ENCODE data around the gene KIF6. TPM values are rescaled to one million over a fixed set of nuclear protein-coding genes. Genes with fewer than 3 reads are reported as not detected.
A peak's percentile ranks its signal among the peaks of the same experiment; 100 is the strongest.

Gene KIF6
- total RNA-seq, 1 donor from 2014 or later: not detected

DNA sequence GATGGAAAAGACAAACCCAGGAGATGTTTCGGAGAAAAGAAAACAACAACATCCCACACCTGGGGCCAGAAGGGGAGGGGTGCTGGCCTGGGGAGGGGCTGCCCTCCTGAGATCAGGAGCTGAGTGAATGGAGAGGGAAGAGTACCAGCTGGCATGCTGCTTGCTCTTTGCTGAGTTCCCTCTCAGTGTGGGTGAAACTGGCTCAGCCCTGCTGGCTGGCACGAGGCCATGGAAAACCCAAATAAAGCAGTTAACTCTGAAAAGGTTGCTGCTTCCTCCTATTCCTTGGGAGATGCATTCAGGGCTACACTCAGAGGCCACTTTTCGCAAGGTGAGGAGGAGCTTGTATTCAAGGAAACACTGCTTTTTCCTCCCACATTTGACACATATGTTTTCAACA lies 394.7 kb downstream of the KIF6 start:
- TF ChIP-seq, protein P1, sequence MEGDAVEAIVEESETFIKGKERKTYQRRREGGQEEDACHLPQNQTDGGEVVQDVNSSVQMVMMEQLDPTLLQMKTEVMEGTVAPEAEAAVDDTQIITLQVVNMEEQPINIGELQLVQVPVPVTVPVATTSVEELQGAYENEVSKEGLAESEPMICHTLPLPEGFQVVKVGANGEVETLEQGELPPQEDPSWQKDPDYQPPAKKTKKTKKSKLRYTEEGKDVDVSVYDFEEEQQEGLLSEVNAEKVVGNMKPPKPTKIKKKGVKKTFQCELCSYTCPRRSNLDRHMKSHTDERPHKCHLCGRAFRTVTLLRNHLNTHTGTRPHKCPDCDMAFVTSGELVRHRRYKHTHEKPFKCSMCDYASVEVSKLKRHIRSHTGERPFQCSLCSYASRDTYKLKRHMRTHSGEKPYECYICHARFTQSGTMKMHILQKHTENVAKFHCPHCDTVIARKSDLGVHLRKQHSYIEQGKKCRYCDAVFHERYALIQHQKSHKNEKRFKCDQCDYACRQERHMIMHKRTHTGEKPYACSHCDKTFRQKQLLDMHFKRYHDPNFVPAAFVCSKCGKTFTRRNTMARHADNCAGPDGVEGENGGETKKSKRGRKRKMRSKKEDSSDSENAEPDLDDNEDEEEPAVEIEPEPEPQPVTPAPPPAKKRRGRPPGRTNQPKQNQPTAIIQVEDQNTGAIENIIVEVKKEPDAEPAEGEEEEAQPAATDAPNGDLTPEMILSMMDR (IDR thresholded peaks at IDR 0.05; ENCODE audit: insufficient read depth, low read length, severe bottlenecking): no peak
- Histone ChIP-seq H3K4me3 (ENCODE audit: low read depth, low read length) (no peak overlapping the region), H3K36me3 (ENCODE audit: control insufficient read depth, insufficient read depth, low read length) (no peaks in the 10 kb centered on the region), H3K27me3 (ENCODE audit: control insufficient read depth, insufficient read depth, low read length) (peaks cover 3% of the 10 kb centered on the region)
- DNase-seq (ENCODE audit: low read depth) (no peak), FAIRE-seq (no peak)

- DNase-seq (ENCODE audit: low read depth): no peak
- no peak for FAIRE-seq
- no peaks in the 10 kb centered on the region for H3K36me3 ChIP-seq (ENCODE audit: control insufficient read depth, insufficient read depth, low read length)
- TF ChIP-seq, protein P1 (IDR thresholded peaks at IDR 0.05; ENCODE audit: insufficient read depth, low read length, severe bottlenecking): no peak
- no peak overlapping the region for H3K4me3 ChIP-seq (ENCODE audit: low read depth, low read length)
- peaks cover 3% of the 10 kb centered on the region for H3K27me3 ChIP-seq (ENCODE audit: control insufficient read depth, insufficient read depth, low read length)
These were observed 395.2 kb downstream of the KIF6 start for GRCh38 chr6:39330057-39330456.

- Histone ChIP-seq H3K4me3 (ENCODE audit: low read depth, low read length) (no peak overlapping the region), H3K27me3 (ENCODE audit: control insufficient read depth, insufficient read depth, low read length) (peaks cover 3% of the 10 kb centered on the region), H3K36me3 (ENCODE audit: control insufficient read depth, insufficient read depth, low read length) (no peaks in the 10 kb centered on the region)
- TF ChIP-seq, protein P1 (IDR thresholded peaks at IDR 0.05; ENCODE audit: insufficient read depth, low read length, severe bottlenecking): no peak
- DNase-seq (ENCODE audit: low read depth) (no peak), FAIRE-seq (no peak)
These were observed 397.1 kb downstream of the KIF6 start for GRCh38 chr6:39328066-39328465.

DNA sequence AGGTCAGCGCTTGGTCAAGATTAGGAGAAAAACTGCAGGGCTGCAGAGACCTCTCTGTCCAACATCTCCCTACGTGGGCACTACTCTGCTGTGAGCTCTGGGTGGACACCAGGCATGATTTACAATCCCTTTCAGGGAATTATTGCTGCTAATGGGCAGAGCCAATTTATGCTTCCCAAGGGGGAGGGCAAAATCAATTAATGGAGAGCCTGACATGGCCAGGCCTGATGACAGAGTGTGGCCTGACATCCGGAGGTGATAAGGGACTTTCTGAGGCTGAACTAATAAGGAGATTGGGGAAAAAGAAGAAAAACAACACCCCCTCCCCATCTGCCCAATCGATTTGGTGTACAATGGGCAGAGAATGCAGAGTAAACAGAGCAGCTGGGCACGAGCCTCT lies 397.7 kb downstream of the KIF6 start:
- H3K4me3 ChIP-seq (ENCODE audit: low read depth, low read length): no peak overlapping the region
- H3K27me3 ChIP-seq (ENCODE audit: control insufficient read depth, insufficient read depth, low read length): peaks cover 3% of the 10 kb centered on the region
- DNase-seq (ENCODE audit: low read depth): no peak
- peak; percentile 18 for FAIRE-seq
- TF ChIP-seq, protein P1 (IDR thresholded peaks at IDR 0.05; ENCODE audit: insufficient read depth, low read length, severe bottlenecking): no peak
- no peaks in the 10 kb centered on the region for H3K36me3 ChIP-seq (ENCODE audit: control insufficient read depth, insufficient read depth, low read length)

DNA sequence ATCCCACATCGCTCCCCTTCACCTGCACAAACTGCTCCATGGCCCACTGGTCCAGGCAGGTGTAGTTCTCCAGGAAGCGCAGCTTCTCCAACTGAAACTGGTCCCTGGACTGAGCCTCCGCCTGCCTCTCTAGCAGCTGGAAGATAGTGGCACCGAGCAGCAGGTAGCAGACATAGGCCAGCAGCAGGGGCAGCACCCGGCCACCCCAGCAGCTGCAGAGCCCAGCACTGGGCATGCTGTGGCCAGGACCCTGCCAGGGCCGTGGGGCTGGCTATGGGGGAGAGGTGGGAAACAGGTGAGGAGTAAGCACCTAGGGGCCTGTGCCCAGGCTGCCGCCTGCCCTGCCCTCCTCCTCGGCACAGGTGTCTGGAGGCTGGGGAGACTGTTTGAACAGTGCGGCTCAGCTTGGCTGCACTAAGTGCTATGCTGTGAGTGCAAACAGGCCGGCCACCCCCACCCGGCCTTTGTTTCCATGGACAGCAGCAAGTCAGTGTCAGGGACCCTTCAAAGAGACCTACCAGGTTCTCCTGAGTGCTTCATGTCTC lies 402.8 kb downstream of the KIF6 start, which contains the start of gene KCNK16:
TSS of gene KCNK16 (minus strand) at position 397 of the 545 bp plus-strand sequence. CDS start at position 235, 162 bp downstream.
- no peak for FAIRE-seq

More for the DNA sequence above, 402.8 kb downstream of the KIF6 start, which contains the start of gene KCNK16:
- no peak for DNase-seq (ENCODE audit: low read depth)
- Histone ChIP-seq H3K27me3 (ENCODE audit: control insufficient read depth, insufficient read depth, low read length) (peaks cover 2% of the 10 kb centered on the region), H3K4me3 (ENCODE audit: low read depth, low read length) (no peak within 1 kb of the TSS), H3K36me3 (ENCODE audit: control insufficient read depth, insufficient read depth, low read length) (no peaks in the 10 kb centered on the region)
- TF ChIP-seq, protein P1 (IDR thresholded peaks at IDR 0.05; ENCODE audit: insufficient read depth, low read length, severe bottlenecking): no peak

Measured in bronchial epithelial cell (primary cell).